Measurements from ENCODE around the gene MOK. TPM values are rescaled to one million over a fixed set of nuclear protein-coding genes. Genes with fewer than 3 reads are reported as not detected.

The MOK gene
- total RNA-seq, 1 experiment from 2014 or later: 2.8 TPM

GRCh38 chr14:102207831-102208365, 97.1 kb downstream of the MOK start:
- H3K4me1 Mint-ChIP-seq: peaks cover 5 to 18% of the 10 kb centered on the region in 2 experiments; a peak in 2 of 4 replicates
- H2BK5ac ChIP-seq (ENCODE audit: insufficient read length, low read length): no peak overlapping the region
- H3K23me2 ChIP-seq (ENCODE audit: insufficient read length, low read depth, low read length, poor library complexity, severe bottlenecking): no peaks in the 10 kb centered on the region
- no peak overlapping the region for H2BK15ac ChIP-seq (ENCODE audit: low read depth, low read length)
- H3K27me3 Mint-ChIP-seq (ENCODE audit: low read depth): no peaks in the 10 kb centered on the region
- no peak overlapping the region for H4K8ac ChIP-seq (replicated peaks; ENCODE audit: insufficient read length, low read depth, low read length)
- no peak overlapping the region for H3K27ac ChIP-seq (ENCODE audit: insufficient read length, low read depth, low read length)
- H4K5ac ChIP-seq (ENCODE audit: insufficient read length, low read depth, low read length): no peak overlapping the region
- H3K79me2 ChIP-seq (ENCODE audit: insufficient read depth, low read length): no peaks in the 10 kb centered on the region
- H3K18ac ChIP-seq (ENCODE audit: insufficient read length, low read depth, low read length): no peak overlapping the region
- no peak overlapping the region for H2BK20ac ChIP-seq (ENCODE audit: low read depth, low read length, poor library complexity, severe bottlenecking)
- peaks cover 7 to 35% (median 27%) of the 10 kb centered on the region in 3 experiments for H3K36me3 Mint-ChIP-seq (ENCODE audit: insufficient read depth in 1 of 3, low read depth in 3 of 3)
- H3K79me1 ChIP-seq (ENCODE audit: insufficient read depth, low read depth, low read length, poor library complexity, severe bottlenecking): no peaks in the 10 kb centered on the region
- no peak for TF ChIP-seq CTCF (conservative IDR thresholded peaks at IDR 0.05)
- no peaks in the 10 kb centered on the region for H3K9me3 ChIP-seq (ENCODE audit: control insufficient read depth, low read depth, low read length)
- no peak overlapping the region for H3K4ac ChIP-seq (ENCODE audit: low read depth, low read length)
- H4K20me1 ChIP-seq (ENCODE audit: control insufficient read depth, insufficient read depth, insufficient read length): no peaks in the 10 kb centered on the region
- H3K9me3 Mint-ChIP-seq: no peaks in the 10 kb centered on the region
- WGBS (ENCODE audit: extremely low coverage, insufficient read length, low lambda C conversion rate): no CpG with 5 or more reads among the region's 13 CpGs
- H4K91ac ChIP-seq (ENCODE audit: insufficient read length, low read depth, low read length): no peak overlapping the region
- H3K23ac ChIP-seq (ENCODE audit: insufficient read length, low read depth, low read length): no peak overlapping the region
- H3K4me2 ChIP-seq (ENCODE audit: insufficient read depth, insufficient read length, low read length): no peak overlapping the region
- no peak overlapping the region for H3K9ac ChIP-seq (ENCODE audit: extremely low read depth, insufficient read length, low read length)
- no peak overlapping the region for H3K4me3 Mint-ChIP-seq
- no peak for DNase-seq
- H3K4me1 ChIP-seq (ENCODE audit: insufficient read depth, low read length): no peaks in the 10 kb centered on the region
- H3K14ac ChIP-seq (ENCODE audit: insufficient read depth, low read length): no peak overlapping the region
- H2AFZ ChIP-seq (ENCODE audit: low read length): no peak overlapping the region
- H3K56ac ChIP-seq (ENCODE audit: insufficient read length, low read depth, low read length): no peak overlapping the region
- H3K27ac Mint-ChIP-seq: peak overlapping the region in 2 of 3 experiments; percentile 69 to 80; a peak in 2 of 7 replicates
- H3K27me3 ChIP-seq (ENCODE audit: insufficient read depth, low read length): no peaks in the 10 kb centered on the region
- H2BK120ac ChIP-seq (ENCODE audit: low read depth, low read length, poor library complexity, severe bottlenecking): no peak overlapping the region
- H2BK12ac ChIP-seq (ENCODE audit: insufficient read length, low read depth, low read length): no peak overlapping the region
- no peak overlapping the region for H3T11ph ChIP-seq (ENCODE audit: low read length)
- H2AK5ac ChIP-seq (ENCODE audit: insufficient read length, low read length): no peak overlapping the region

Data from H9 (cell line).